Omental fat pad (tissue), 4 donors: ENCODE measurements around the gene SERPINA9. TPM values are rescaled to one million over a fixed set of nuclear protein-coding genes. Genes with fewer than 3 reads are reported as not detected.
A peak's percentile ranks its signal among the peaks of the same experiment; 100 is the strongest.
"Not testable (repeated sequence)": the region's sequence is repeated elsewhere in the genome, so short reads cannot be mapped to it uniquely, and the experiment has no call there.

ENCODE experiments used
- ATAC-seq: fragments of 150-250 bp; one replicate; pipeline ENCODE4 v1.9.1; 2016; ENCODE audit warnings: mild to moderate bottlenecking, moderate library complexity; ENCODE audit not compliant: low FRiP score
- DNase-seq: peaks from one replicate; pipeline ENCODE4 v3.0.0-alpha.2; 2019; ENCODE audit warnings: low spot score
- total RNA-seq, 4 donors: library from RNA; depleted of rRNA; stranded (reverse); fragments of >200 nt; gene quantifications; one replicate each; pipeline ENCODE4 v1.1.0, GENCODE V29; 2016
- TF ChIP-seq, protein P1 (sequence below), 3 donors: fragments of 450-650 bp; IDR thresholded peaks; one replicate each; pipeline ENCODE4 v1.5.1; 2016 to 2017; ENCODE audit warnings: antibody characterized with exemption in 3 of 3, mild to moderate bottlenecking in 3 of 3, moderate library complexity in 2 of 3

The SERPINA9 gene
- total RNA-seq, 4 donors from 2014 or later: not detected

DNA sequence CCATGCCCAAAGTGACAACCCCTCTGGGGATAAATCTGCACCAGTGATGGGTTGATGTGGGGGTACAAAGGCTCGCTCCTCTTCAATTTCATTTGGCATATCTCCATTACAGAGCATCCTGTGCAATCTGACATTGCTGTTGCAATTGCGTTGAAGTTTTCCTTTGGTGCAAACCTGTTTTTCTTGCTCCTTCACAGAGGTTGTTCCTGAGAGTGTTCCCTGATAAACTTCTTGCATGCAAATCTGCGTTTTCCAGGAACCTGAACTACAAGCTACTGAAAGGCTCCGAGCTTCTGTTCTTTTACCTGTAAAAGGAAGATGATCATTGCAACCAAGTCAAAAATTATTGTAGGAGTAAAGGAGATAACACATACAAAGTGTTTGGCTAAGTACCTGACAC is 49.5 kb downstream of the SERPINA9 start:
- TF ChIP-seq, protein P1, sequence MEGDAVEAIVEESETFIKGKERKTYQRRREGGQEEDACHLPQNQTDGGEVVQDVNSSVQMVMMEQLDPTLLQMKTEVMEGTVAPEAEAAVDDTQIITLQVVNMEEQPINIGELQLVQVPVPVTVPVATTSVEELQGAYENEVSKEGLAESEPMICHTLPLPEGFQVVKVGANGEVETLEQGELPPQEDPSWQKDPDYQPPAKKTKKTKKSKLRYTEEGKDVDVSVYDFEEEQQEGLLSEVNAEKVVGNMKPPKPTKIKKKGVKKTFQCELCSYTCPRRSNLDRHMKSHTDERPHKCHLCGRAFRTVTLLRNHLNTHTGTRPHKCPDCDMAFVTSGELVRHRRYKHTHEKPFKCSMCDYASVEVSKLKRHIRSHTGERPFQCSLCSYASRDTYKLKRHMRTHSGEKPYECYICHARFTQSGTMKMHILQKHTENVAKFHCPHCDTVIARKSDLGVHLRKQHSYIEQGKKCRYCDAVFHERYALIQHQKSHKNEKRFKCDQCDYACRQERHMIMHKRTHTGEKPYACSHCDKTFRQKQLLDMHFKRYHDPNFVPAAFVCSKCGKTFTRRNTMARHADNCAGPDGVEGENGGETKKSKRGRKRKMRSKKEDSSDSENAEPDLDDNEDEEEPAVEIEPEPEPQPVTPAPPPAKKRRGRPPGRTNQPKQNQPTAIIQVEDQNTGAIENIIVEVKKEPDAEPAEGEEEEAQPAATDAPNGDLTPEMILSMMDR (IDR thresholded peaks at IDR 0.05): no peak
- DNase-seq: no peak
- no peak for ATAC-seq

- TF ChIP-seq, protein P1 (IDR thresholded peaks at IDR 0.05): no peak
- no peak for ATAC-seq
- no peak for DNase-seq
Measured at GRCh38 chr14:94424371-94424770, 51.6 kb downstream of the SERPINA9 start.

- DNase-seq (peak; percentile 54), ATAC-seq (no peak)
- TF ChIP-seq, protein P1 (IDR thresholded peaks at IDR 0.05): no peak
Measured at GRCh38 chr14:94423453-94424056, 52.4 kb downstream of the SERPINA9 start.

- ATAC-seq (no peak), DNase-seq (no peak)
- TF ChIP-seq, protein P1 (IDR thresholded peaks at IDR 0.05): no peak
Measured at GRCh38 chr14:94421316-94421715, 54.7 kb downstream of the SERPINA9 start.

DNA sequence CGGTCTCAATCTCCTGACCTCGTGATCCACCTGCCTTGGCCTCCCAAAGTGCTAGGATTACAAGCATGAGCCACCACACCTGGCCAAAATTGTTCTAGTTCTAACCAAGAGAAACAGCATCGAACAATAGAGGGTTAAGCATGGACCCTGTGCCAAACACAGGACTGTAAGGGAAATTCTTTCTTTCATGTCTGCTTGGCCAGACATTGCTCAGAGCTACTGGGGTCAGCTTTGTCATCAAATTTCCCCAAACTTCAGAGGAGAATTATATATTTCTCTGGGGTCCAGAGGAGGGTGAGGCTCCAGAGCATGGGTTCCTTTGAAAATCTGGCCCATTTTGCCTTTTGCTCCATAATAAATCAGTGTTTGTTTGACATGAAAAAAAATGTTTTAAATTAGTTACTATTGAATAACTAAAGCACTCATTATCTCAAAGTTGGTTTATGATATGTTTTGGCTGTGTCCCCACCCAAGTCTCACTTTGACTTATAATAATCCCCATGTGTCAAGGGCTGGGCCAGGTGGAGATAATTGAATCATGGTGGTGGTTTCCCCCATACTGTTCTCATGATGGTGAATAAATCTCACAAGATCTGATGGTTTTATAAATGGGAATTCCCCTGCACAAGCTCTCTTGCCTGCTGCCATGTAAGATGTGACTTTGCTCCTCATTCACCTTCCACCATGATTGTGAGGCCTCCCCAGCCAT is 58.3 kb downstream of the SERPINA9 start:
- not testable (repeated sequence) for DNase-seq, ATAC-seq

Other genes with a start within 250 kb of the SERPINA9 start
- not detected for gene SERPINA10, start 182.9 kb downstream of the SERPINA9 start, total RNA-seq
- 1 to 10 TPM in 1 of 4 donors, not detected in 3; 1.5 TPM for gene SERPINA6, start 152.9 kb downstream of the SERPINA9 start, total RNA-seq
- gene SERPINA2, start 109.5 kb downstream of the SERPINA9 start, total RNA-seq: not detected
- 10 to 100 TPM in 3 of 4 donors, 1 to 10 TPM in 1; 2.8 to 92.4 (median 13.2) TPM for gene SERPINA1, start 87.6 kb downstream of the SERPINA9 start, total RNA-seq
- not detected for gene SERPINA11, start 23.4 kb downstream of the SERPINA9 start, total RNA-seq
- gene SERPINA12, start 33.3 kb upstream of the SERPINA9 start, total RNA-seq: not detected
- gene SERPINA4, start 85.2 kb upstream of the SERPINA9 start, total RNA-seq: not detected
- gene SERPINA5, start 105.2 kb upstream of the SERPINA9 start, total RNA-seq: 1 to 10 TPM in 1 of 4 donors, under 1 TPM in 3; 0.24 to 4.3 (median 0.48) TPM
- 100 to 1,000 TPM; 111 to 209 (median 125) TPM for gene SERPINA3, start 136.2 kb upstream of the SERPINA9 start, total RNA-seq